ENCODE results near the gene NEURL2.

DNA sequence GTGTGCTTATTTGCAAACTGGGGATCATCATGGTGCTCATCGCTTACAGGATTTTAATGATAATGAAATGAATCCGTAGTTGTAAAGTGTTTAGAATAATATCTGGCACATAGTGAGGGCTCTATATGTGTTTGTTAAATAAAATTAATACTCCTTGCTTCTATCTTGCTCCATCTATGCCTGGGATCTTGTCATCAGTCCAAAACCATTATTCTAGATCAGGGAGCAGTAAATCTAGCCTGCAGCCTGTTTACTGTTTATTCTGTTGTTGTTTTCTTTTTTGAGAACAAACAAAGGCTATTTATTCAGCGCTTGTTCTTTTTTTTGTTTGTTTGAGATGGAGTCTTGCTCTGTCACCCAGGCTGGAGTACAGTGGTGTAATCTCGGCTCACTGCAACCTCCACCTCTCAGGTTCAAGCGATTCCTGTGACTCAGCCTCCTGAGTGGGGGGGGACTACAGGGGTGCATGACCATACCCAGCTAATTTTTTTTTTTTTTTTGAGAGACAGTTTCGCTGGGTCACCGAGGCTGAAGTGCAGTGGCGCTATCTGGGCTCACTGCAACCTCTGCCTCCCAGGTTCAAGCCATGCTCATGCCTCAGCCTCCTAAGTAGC lies 41.9 kb downstream of the NEURL2 start:
- no peak for TF ChIP-seq CTCF (IDR thresholded peaks at IDR 0.05; ENCODE audit: low read length)
- no peak for TF ChIP-seq EZH2phosphoT487 (IDR thresholded peaks at IDR 0.05; ENCODE audit: low read length)
- no peak for TF ChIP-seq EZH2 (optimal IDR thresholded peaks at IDR 0.05; ENCODE audit: low read depth, low read length)
